Inflammatory macrophage treated with lipopolysaccharide for 1 hour (primary cell): ENCODE data around the gene PRKCE.

ENCODE experiments used
- DNase-seq, 2 donors: peaks; one replicate each; pipeline ENCODE4 v3.0.0-alpha.2; 2020 to 2022

The PRKCE gene

DNA sequence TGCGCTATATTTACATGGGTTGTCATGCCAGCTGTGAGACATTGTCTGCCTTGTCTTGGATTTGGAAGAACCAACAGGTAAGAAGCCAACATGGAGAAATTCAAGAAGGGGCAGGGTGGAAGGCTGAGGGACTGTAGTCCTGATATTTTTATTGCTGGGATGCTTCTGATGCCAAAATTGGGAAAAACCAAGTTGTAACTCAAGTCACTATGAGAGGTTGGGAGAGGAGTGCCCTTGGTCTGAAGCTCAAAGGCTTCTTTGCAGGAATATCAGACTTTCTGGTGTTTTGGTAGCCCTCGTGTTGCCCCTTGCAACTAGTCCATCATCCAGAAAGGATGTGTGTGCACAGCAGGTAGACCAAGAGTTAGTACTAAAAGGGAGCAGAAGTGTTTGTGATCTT, 351.5 kb downstream of the PRKCE start:
- DNase-seq, result no peak

DNA sequence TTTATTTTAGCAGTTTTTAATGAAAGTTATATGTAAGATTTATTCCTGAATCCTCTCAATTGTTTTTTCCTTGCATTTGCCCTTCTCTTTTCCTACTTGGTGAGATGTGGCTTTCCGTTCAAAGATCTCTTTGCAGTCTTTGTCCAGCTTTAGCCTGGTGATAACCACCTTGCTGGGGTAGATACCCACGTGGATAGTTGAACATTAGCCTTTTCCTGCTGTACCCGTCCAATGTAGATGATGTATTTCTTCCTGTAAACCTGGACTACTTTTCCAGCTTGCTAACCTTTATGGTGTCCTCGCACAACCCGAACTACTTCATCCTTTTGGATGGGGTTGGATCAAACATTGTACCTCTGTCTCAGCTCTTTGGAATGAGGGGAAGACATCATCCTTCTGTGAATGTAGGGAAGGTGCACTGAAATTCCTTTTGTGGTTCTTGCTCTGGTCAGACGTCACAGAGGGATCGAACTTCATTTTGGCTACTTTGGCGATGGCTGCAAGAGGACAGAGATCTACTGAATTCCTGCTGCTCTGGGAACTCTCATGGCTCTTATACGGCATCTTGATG, 352.5 kb downstream of the PRKCE start:
- no peak for DNase-seq

DNA sequence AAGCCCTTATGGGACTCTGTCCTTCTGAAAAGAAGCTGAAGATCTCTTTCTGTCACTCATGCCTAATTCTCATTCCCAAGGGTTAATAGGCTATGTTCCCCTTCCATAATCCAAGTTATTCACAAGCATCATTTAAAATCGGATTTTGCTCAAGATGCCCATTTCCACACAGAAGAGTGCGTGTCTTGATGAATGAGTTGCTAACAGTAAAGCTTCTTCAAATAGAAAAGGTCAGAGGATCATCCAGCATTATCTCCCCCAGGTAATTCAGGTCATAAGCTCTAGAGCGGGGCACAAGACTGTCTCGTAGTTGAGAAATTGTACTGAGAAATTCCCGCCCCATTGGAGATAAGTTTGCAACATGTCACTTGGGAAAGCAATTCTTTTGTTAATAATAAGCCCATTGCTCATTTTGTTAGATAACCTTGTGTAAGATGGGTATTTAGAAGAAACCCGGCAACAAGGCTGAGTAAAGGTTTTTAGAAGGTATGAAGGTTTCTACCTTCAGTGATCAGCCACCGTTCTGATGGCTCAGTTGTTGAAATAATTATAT, 355.1 kb downstream of the PRKCE start:
- no peak for DNase-seq

DNA sequence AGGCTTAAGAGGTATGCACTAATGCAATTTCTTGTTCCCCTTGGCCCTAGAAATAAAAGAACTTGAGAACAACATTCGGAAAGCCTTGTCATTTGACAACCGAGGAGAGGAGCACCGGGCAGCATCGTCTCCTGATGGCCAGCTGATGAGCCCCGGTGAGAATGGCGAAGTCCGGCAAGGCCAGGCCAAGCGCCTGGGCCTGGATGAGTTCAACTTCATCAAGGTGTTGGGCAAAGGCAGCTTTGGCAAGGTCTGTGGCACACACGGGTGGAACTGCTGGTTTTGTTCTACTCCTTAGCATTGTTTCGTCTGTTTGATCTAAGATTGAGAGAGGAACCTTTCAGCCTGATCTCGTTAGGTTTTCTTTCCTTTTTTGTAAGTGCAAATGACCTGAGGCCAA, 355.9 kb downstream of the PRKCE start:
- no peak for DNase-seq

DNA sequence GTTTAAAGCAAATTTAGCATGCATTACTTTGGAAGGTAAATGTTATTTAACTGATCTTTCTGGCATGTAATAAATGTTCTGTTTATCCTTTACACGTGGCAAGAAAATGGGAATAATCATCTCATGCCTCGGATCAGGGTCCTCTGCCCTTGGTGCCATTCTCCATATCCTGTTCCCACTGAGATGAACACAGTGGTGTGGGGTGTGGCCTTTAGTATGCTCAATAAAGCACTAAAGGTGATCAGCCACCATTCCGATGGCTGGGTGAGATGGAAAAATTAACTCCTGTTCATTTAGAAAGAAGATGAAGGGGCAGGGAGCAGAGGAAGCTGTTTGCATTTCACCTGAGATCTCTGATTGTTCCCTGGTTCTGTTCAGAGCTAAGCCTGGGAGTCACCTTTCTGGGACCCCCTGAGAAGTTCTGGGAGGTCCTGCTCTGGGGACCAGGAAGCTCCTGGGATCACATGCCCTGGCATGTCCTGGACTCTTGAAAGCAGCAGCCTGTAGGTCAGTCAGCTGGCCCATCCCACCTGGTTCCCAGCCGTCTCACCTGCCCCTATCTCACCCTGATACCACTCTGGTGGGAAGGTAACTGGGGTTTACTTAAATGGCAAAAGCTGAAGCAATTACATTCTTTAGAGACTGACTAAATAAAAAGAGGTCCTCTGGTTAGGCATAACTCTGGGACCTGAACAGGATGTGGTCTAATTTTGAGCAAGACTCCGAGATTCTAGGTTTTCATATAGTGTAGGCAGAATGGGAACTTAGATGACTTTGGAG, 356.8 kb downstream of the PRKCE start:
- no peak for DNase-seq

DNA sequence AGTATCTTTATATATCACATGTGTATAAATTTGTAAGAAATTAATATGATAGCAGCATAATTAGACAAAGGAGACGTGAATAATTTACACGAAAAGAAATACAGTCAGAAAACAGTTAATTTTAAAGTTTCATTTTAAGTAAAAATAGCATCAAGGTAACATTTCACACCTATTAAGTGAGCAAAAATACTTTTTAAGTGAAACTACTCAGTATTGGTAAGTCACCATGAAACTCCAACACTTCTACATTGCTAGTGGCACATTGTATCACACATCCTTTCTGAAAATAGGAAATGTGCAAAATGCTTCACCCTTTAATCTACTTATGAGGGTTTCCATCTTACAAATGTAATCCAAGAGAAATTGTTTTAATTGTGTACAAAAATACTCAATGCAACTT, 357.8 kb downstream of the PRKCE start:
- DNase-seq, result no peak

DNA sequence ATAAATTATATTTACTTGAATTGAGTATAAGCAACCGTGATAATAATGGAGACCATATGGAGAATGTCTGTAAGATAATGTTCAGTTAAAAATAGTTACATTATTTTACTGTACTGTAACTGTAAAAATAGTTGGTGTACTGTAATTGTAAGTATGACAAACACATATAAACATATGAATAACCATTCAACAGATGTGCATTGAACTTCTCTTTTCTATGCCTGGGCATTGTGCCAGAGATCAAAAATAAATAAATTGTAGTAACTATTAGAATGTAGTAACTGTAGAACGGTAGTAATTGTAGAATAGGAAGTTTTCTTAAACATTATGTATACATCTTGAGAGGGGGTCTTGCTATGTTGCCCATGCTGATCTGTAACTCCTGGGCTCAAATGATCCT, 358.3 kb downstream of the PRKCE start:
- no peak for DNase-seq

DNA sequence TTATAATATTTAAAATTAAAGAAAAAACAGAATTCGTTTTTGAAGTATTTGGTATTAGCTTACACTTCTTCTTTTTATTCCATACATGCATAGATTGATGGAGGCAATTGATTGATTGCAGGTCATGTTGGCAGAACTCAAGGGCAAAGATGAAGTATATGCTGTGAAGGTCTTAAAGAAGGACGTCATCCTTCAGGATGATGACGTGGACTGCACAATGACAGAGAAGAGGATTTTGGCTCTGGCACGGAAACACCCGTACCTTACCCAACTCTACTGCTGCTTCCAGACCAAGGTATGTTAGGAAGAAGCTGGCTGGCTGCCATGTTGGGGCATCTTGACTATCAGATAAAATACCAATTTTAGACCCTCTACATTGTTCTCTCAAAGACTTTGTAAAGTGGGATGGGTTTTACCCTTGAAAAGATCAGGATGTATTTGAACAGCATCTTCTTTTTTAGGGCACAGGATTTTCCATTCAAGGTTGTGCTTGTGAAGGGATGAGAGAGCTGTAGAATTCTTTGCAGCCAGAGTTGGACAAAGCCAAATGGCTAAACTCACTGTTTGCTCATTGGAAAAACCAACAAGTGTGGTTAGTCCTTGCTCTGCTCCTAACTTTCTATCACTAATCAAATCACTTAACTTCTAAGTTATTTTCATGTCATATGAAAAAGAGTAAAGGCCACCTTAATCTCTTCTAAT, 358.9 kb downstream of the PRKCE start:
- DNase-seq, result no peak

DNA sequence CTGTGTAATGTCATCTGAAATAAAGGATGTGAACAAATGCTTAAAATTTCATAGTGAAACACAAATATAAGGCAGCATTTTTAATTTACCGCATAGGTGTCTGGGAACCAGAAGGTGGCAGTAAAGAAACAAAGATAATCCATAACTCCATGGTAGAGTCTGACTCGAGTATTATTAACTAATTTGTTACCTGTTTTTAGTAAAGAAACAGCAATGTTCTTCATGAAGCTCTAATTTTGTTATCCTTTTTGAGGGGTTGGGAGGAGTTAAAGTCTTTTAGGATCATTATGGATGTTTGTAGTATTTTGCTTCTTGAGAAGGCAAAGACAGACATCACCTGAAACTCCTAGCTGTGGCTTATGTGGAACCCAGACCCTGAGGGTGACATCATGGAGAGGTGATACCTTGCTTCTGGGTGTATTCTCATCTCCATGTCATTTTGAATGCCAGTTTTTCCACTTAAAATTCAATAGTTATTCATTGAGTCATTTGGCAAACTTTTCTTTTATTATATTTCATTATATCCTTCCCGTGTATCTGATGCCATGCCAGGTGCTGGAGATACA, 359.5 kb downstream of the PRKCE start:
- DNase-seq, result peak; percentile 16 to 55

DNA sequence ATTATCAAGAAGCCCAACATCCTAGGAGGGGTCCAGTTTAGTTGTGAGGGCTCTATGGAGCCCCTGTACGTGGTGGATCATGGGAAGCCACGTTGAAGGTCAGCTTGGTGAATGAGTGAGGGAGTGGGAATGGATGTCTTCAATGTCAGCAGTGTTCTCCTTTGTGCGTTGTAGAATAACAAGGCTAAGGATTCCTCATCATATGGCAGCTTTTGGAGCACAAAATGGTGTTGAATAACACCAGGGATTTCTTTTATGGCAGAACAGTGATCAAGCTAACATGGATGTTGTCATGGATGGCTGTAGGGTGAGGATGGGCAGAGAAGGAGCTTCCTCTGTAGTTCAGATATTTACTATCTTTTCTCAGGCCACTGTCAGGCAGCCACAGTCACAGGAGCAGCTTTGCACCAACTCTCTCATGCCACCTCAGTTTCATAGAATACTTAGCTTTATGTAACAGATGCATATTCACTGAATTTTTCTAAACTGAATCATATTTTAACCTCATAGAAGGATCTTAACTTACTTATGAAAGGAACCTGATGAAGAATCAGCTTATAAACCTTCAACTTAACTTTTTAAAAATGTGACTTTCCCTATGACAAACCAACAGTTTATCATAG, 361.3 kb downstream of the PRKCE start:
- DNase-seq, result no peak

DNA sequence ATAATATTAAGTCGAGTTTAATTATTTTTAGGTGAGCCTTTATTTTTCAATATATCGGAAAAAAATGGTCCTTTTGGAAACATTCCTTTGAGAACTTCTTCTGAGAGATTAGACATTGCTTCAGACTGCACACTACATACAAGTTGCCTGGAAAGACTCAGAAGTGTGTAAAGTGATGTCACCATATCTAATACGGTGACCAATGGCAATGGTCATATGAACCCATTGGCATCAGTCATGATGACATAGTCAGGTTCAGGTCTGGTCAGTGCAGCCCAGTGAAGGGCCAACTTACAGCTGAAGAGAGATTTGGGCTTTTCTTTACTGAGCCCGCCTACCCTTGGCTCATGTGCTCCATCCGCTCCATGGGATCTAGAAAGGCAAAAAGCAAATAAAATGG, 362.3 kb downstream of the PRKCE start:
- no peak for DNase-seq

DNA sequence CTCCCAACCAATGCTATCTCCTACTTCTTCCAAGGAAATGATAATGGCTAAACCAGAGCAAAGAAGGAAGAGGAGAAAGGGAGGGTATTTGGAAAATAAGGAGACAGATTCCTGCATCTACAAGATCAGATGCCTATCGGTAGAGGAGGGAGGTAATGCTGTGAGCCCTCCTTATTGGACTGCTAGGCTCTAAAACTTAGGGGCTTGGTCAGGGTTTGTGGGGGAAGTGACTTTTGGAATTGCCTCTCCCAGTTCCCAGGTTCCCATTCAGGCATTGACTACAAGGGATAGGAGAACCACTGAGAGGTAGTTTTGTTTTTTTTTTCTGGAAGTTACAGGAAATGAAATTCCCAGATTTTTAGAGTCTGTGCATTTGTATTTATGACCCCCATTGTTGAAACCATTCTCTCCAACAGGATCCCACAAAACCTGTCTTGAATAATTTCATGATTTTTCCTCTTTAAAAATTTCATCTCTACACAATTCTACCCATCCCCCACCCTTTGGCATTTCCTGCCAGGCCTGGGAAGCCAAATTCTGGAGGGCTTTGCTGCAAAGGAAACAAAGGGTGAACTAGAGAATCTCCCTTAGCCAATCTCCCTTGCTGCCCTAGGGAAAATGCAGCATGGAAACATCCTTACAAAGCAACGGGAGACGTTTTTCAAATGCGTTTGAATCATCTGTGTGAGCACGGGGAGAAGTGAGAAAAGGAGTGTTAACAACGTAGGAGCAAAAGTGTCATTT, 363.6 kb downstream of the PRKCE start:
- no peak for DNase-seq

DNA sequence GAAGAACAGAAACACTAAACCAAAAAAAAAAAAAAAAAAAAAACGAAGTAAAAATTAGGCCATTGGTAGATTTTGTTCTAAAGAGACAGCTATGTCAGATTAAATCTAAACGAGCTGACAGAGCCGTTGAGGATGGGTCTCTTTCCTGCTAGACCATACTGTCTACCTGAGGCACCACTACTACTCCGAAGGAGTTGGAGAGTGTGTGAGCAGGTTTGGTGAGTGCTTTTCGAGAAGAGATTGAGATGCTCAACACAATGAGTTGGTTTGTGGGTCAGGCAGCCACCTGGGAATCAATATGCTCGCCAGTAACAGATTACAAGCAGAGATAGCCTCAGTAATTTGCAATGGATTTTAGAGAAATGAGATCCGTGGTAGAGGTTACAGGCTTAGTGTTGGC, 364.2 kb downstream of the PRKCE start:
- no peak for DNase-seq

DNA sequence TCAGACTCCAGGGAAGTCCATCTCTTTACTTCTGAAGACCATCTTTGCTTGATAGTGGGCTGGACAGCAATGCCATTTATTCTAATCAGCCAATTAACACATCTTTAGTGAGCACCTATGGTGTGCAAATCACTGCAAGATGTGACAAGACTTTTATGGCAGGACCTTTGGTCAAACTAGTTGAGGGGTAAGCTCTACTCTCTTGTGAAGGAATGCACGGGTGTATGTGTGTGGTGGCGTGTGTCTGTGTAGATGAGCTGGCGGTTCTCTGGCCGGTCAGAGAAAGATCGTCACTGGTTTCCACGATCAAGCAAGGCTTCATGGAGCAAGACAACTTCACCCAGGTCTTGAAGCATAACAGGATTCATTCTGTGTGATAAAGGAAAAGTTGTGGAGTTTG, 364.6 kb downstream of the PRKCE start:
- DNase-seq, result no peak

DNA sequence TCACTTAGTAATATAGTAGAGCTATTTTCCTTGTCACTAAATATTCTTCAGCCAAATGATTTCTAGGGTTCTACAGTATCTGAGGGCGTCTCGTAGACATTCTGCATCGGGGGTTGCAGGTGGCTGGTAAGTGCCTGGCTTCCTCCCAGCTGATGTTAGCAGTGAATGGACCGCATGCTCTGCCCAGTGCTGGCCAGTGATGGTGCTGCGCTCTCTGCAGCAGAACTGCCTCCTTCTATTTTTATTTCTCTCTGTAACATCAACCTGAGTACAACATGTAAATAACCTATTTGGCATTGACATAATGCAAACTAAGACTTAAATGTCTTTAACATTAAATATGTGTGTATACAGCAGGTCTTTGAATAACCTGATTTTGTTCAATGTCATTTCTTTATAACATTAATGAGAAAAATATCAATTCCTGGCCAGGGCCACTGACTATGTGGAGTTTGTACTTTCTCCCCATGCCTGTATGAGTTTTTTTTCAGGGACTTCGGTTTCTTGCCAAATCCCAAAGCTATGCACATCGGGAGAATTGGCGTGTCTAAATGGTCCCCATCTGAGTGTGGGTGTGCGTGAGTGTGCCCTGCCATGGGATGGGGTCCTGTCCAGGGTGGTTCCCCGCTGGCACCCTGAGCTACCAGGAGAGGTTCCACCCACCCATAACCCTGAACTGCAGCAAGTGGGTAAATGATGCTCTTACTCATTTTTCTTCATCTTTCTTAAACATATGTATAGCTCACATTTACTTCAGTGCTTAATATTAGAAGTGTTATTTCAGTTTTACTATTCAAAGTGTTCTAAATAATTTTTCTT, 367.5 kb downstream of the PRKCE start:
- DNase-seq, result no peak

DNA sequence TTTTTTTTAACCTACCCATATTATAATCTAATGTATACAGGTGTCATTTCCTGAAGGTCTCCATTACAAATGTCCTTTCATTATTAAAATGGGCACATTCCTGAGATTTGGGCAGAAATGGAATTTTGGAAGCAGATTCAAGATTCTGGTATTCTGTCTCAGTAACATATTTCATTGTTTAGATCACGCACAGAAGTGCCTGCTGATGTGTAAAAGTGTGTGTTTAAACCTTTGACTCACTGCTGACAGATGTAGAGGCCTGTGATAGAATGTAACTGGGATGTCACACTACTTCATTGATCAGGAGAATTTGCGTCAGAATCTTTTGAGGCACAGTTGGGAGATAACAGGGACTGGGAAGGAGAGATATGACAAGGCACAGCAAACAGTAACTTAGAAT, 368.9 kb downstream of the PRKCE start:
- no peak for DNase-seq

DNA sequence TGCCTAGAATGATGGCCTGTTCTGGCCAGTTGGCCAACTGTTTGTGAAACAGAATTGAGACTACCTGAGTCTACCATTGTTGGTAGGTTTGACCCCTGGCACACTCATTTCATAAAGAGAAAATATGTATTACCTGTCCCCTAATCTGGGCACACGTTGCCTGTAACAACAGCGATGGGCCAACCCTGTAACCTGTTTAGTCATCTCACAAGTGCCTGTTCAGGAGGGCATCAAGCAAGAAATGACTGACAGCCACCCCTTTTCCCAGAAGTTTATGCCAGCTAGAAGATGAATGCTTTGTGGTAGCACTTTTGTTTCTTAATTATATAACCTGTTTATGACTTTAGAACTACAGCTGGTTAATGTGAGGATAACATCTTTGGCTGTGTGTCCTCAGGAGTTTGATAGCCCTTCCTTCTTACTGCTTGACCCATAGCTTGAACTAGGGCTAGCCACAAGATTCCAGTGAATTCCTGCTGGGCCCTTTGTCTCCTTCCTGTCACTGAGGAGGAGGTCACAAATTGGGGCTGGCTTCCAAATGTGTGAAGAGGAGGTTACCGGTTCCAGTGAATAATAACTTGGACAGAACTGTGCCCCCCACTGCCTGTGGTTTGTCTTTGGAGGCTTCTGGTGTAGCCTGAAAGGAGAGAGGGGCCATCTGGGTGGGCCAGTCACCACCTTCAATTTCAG, 371.8 kb downstream of the PRKCE start:
- no peak for DNase-seq

DNA sequence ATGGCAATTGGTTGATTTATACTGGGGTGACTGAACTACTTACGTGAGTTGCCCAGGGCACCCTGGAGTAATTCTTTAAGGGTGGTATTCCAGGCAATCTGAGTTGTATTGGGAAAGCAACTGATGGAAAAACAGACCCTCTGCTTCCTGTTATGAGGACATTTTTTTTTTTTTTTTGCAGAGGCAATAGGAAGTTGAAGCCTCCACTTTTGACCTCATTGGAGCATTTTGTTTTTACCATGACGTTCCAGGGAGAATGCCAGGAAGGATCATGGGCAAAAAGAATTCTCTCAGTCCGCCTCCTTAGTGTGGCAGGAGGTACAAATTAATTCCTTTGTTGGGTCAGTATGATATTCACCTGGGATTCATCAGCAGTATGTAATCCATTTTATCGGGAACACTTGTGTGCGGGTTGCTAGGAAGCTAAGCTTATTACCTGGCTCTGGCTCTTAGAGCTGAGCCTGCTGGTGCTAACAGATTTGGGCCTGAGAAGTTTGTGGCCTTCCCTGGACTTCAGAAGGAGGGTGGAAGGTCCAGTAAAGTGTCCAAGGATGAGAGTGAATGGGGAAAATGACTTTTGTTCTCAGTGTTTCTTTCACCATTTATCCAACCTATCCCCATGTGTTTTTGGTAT, 372.8 kb downstream of the PRKCE start:
- DNase-seq, result no peak

DNA sequence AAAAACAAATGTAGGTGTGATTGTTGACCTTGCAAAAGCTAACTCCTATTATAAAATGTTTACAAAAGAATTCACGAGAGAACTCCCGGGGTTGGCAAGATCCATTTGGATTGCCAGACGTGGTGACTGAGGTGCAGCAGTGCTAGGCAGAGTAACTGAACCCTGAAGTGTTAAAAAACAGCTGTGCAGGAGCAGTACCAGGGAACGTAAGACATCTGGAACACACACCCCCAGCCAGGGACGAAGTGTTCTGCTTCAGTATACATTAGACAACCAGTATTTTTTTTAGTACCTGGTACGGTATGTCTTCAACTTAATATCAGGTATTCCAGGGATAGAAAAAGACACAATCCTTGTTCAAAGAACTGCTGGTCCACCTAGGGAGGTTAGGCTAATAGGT, 373.6 kb downstream of the PRKCE start:
- no peak for DNase-seq

DNA sequence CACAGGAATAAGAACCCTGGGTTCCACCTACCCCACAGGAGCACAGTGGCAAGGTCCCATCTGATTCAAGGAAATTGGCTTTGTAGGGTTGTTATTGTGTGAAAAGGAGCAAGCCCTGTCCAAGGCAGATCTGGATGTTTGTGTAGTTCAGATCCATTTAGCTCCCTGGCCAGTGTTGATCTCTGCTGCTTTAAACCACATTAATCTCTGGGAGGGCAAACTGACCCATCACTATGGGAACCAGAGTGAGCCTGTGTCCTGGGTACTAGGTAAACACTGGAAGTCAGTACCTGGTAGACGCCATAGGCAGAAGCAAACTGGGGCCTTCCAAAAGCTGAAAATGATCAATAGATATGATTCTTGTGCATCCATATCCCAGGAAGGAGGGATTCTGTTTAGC, 374.2 kb downstream of the PRKCE start:
- DNase-seq, result no peak
